HG03159 (cell line): ENCODE data around the gene CDR2L.
"Not testable (repeated sequence)": the region's sequence is repeated elsewhere in the genome, so short reads cannot be mapped to it uniquely, and the experiment has no call there.

Experiments
- ATAC-seq: cut with Tn5 transposase; IDR thresholded peaks from one replicate; pipeline ENCODE4 v1.9.1; 2021; ENCODE audit warnings: mild to moderate bottlenecking, moderate library complexity; ENCODE audit not compliant: unreplicated experiment

Gene CDR2L

DNA sequence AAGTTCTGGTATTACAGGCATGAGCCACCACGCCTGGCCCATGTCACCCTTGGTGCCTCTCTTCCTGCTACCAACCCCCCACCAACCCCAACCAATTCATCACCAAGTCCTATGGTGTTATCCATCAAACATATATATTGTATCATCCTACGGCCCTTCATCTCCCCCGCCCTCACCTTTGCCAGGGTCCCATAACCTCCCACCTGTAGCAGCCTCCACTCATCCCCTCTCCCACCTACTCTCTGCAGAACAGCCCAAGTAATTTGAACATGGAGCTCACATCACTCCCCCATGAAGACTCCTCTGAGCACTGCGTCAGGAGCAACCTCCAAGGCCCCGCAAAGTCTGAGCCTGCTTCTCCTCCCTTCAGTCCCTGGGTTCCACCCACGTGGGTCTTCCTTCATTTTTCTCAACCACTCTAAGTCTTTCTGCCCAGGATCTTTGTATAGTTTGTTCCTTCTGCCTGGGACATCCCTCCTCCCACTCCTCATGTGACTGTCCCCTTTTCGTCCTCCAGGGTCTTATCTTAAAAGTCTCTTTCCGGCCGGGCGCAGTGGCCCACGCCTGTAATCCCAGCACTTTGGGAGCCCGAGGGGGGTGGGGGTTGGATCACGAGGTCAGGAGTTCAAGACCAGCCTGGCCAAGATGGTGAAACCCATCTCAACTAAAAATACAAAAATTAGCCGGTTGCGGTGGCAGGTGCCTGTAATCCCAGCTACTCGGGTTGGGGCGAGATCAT, 7.9 kb upstream of the CDR2L start:
- ATAC-seq: no peak

DNA sequence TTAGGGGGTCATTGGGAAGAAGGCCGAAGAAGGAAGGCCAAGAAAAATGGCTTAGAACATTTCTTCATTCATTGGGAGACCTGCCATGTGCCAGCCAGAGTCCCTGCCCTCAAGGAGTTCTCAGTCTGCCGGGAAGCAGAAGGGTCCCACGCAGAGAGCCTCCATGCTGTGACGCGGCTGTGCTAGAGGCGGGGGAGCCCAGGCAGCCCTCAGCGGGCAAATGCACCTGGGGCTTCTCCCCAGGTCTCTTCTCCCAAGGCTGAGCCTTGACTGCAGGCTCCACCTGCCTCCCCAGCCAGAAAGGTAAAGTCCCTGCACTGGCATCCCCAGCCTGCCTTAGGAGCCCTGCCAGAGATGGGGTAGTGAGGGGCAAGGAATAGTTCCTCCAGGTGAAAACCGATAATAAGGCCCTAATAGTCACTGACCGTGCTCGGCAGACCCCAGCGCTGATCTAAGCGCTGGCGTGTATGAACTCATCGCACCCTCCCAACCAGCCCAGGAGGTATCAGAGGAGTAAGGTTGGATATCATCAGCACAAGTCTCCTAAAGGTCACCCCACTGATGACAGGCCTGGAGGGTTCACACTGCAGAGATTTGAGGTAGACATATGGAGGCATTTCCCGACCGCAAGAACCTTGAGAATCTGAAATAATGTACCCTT, 6.0 kb upstream of the CDR2L start:
- no peak for ATAC-seq

DNA sequence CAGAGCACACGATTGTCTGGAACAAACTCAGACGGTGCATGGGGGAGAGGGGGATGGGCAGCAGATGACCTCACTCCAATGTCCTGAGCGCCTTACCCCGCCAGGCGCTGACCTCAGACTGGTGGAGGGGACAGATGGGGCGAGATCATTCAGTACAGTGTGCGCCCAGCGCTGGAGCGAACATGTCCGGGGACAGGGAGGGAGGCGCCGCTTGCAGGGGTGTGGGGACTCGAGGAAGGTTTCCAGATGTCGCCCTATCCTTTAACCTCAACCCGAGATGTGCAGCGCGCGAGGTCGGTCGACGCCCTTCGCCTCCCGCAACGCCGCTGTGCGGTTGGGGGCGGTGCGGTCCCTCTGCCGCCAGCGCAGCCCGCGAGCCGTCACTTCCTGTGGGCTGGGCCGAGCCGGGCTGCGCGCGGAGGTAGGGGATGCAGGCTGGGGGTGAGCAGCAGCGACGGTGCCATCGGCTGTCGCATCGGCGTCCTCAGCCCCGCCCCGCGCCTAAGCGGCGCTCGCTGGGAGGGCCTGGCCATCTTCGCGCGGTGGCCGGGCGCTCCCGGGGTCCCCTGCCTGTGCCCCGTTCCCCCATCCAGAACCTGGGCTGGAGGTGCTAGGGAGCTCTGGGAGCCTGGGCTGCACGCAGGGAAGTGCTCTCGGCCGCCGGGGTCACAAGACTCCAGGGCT, 5.3 kb upstream of the CDR2L start:
- ATAC-seq: no peak

DNA sequence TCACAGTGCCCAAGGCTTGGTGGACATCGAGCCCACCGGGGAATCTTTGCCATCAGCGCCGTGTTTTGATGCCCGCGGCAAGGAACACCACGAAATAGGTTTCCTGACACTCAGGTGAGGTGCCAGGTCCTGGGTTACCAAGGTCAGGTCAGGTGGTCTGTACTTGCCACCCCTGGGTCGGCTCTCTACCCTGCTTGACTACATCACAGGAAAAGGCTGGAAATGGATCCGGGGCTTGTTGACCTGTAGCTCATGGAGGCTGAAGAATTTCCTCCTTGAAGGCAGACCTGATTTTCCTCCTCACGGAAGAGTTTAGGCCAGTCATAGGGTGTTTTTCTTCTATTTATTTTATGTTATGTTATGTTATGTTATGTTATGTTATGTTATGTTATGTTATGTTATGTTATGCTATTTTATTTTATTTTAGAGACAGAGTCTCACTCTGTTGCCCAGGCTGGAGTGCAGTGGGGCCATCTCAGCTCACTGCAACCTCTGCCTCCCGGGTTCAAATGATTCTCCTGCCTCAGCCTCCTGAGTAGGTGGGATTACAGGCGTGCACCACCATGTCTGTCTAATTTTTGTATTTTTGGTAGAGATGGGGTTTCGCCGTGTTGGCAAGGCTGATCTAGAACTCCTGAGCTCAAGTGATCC, 4.6 kb upstream of the CDR2L start:
- not testable (repeated sequence) for ATAC-seq

DNA sequence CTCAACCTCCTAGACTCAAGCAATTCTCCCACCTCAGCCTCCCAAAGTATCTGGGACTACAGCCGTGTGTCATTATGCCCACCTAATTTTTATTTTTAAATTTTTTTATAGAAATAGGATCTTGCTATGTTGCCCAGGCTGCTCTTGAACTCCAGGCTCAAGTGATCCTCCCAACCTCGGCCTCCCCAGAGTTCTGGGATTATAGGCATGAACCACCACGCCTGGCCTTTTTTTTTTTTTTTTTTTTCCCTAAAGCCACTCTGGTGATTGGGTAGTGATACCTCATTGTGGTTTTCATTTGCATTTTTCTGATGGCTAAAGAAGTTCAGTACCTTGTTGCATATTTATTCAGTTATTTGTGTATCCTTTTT, 1.2 kb upstream of the CDR2L start:
- ATAC-seq: no peak

DNA sequence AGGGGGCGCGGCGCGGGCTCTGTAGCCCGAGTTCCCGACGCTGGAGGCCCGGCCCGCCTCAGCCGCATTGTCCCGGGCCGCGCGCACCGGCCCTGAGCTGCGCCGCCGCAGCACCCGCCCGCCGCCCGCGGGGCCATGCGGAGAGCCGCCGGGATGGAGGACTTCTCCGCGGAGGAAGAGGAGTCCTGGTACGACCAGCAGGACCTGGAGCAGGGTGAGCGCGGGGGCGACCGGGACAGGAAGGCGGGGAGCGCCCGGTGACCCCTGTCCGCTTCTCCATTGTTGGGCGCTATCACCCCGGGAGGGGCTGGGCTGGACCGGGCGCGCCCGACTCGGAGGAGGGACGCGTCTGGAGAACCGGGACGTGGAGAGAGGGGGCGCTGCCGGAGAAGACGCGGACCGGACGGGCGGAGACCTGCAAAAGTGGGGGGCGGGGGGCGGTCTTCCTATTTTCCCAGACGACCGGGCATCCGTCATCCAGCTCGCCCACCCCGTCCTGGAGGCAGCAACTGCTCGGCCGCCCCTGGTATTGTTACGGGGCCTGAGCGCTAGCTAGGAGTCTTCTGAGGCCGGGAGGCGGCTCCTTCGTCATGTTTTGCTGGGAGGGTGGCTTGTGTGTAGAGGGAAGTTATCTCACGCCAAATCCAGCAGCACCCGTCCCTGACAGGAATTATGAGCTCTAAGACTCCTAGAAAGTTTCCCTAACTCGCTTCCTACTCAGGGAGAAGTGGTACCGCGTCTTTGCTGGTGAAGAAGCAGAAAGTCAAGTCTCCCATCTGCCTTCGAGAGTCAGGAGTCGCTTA, 678 bp downstream of the CDR2L start:
- ATAC-seq: peak; percentile 33

DNA sequence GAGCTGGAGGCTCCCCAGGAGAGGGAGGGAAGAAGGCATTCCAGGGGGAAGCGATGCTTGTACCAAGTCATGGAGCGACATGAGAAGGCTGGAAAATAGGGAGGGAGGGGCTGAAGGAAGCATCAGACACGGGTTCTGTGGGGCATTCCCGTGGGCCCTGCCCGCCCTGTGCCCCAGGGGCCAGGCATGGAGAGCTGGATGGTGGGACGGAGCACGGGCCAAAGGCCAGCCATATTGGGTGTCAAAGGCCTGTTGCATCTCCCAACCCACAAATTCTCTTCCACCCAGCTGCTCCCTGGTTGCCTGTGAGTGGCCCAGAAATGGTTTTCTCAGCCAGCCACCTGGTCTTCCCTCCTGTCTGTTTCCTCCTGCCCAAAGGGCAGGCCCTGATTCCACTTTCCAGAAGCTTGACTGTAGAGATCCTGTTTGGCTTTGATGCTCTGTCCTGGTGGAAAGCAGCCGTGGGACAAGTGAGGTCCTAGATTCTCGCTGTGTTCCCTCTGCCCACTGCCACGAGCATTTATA, 3.2 kb downstream of the CDR2L start:
- ATAC-seq: no peak

DNA sequence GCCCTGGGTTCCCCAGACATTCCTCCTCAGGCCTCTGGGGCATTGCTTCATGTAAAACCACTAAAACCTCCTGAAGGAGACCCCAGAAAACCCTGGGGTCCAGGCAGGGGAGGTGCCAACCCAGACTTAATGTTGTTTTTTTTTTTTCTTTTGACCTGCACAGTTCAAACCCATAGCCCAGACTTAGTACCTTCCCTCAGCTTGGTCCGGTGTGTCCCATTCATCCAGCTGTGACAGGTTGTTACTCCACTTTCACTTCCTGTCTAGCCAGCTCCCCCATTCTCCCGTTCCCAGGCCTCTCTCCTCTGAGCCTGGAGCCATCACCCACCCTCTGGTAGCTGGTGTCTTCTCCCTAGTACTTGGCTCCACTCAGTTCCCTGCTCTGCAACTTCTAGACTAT, 4.8 kb downstream of the CDR2L start:
- ATAC-seq: no peak

DNA sequence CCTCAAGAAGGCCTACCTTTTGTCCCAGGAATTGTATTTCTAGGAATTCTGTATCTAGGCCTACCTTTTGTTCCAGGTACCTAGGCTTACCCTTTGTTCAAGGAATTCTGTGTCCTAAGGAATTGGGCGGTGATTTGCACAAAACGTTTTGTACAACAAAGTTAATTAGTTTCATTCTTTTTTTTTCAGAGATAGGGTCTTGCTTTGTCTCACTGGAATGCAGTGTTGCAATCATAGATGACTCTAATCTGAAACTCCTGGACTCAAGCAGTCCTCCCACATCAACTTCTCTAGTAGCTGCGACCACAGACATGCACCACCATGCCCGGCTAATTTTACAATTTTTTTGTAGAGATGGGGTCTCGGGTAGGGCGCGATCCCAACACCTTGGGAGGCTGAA, 7.0 kb downstream of the CDR2L start:
- no peak for ATAC-seq

DNA sequence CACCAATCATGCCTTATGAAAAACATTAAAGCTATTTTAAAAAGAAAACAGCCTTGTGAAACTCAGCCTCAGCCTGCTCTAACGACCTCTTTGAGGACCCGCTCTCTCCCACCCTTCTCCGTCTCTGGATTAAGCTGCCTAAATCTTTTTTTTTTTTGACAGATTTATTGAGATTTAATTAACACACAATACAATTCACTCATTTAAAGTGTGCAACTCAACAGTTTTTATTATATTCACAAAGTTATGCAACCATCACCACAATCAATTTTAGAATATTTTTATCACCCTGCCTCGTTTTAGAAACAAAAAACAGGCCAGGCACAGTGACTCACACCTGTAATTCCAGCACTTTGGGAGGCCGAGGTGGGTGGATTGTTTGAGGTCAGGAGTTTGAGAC, 8.4 kb downstream of the CDR2L start:
- ATAC-seq: no peak

DNA sequence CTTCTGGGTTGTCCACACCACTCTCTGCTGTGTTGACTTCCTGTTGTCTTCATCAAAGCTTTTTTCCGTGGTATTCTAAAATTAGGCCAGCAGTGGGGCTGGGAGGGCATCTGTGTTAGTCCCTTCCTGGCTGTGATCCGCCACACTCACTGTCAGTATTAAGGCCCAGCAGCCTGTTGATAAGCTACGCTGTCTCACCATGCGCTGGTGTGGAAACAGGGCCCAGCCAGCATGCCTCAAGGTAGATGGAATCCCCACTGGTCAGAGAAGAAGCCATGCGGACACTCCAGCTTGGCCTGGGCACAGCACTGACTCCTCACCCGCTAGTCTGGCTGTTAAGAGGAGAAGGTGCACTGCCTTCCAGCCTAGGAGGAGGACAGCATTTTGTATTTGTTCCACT, 11.4 kb downstream of the CDR2L start:
- ATAC-seq: no peak

DNA sequence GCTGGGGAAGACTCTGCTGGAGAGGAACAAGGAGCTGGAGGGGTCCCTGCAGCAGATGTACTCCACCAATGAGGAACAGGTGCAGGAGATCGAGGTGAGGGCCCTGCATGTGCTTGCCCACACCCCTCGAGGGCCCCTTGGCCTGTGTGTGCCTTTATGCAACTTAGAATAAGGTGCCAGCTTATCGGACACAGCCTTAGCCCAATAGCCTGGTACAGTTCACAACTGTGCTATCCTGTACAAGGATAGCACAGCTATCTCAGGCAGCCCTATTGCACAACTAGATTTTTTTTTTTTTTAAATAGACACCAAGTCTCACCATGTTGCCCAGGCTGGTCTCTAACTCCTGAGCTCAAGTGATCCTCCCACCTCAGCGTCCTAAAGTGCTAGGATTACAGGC, 12.1 kb downstream of the CDR2L start:
- ATAC-seq: no peak

DNA sequence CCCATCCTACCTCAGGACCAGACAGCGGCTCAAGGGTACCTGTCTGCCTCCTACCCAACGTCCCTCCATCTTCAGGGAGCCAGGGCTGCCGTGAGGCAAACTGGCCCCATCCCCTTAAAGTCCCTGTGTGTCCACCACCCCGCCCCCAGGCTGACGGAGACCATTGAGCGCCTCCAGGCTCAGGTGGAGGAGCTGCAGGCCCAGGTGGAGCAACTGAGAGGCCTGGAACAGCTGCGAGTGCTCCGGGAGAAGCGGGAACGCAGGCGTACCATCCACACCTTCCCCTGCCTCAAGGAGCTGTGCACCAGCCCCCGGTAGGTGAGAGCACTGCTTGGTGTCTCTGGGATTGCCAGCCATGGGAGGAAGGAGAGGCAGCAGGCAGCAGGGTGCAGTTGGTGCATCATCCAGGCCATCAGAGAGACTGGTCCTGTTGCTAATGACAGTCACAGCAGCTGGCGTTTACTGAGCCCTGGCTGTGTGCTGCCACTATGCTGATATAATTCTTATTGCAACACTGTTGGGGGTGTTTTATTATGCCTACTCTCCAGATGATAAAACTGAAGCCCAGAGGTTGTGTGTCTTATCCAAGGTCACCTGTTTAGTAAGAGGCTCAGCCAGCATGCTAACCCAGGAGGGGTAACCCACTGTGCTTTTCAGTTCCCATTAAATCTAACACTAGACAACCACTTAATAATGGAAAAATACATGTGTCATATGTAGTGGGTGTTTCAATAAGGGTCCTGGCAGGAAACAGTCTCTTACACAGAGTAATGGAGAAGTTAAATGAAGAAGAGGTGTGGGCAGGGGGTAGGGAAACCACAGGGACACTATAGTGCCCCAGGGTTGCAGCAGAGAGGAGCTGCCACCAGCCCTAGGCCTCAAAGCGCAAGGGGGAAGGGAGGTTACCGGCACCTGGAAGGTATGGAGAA, 14.7 kb downstream of the CDR2L start:
- ATAC-seq: no peak

DNA sequence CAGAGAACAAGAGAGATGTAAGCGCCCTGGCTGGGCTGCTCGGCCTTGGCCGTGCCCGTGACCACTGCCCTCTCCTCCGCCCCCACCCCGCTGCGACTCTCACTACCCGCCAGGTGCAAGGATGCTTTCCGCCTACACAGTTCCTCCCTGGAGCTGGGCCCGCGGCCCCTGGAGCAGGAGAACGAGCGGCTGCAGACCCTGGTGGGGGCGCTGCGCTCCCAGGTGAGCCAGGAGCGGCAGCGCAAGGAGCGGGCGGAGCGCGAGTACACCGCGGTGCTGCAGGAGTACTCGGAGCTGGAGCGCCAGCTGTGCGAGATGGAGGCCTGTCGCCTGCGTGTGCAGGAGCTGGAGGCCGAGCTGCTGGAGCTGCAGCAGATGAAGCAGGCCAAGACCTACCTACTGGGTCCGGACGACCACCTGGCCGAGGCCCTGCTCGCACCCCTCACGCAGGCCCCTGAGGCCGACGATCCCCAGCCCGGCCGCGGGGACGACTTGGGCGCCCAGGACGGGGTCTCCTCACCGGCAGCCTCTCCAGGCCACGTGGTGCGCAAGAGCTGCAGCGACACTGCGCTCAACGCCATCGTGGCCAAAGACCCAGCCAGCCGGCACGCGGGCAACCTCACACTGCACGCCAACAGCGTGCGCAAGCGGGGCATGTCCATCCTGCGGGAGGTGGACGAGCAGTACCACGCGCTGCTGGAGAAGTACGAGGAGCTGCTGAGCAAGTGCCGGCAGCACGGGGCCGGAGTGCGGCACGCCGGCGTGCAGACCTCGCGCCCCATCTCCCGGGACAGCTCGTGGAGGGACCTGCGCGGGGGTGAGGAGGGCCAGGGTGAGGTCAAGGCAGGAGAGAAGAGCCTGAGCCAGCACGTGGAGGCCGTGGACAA, 15.9 kb downstream of the CDR2L start:
- no peak for ATAC-seq

DNA sequence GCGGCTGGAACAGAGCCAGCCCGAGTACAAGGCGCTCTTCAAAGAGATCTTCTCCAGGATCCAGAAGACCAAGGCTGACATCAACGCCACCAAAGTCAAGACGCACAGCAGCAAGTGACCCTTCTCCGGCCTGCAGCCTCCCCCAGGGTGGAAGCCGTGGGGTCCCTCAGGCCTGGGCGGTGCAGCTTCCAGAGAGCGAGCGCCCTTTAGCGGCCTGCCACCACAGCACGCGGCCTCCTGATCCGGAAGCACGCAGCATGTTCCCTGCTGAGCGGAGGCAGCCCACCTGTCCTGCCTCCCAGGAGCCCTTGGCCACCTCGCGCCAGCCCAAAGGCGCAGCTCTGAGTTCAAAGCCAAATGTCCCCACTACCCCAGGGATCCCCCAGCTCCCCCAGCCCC, 16.5 kb downstream of the CDR2L start:
- no peak for ATAC-seq

DNA sequence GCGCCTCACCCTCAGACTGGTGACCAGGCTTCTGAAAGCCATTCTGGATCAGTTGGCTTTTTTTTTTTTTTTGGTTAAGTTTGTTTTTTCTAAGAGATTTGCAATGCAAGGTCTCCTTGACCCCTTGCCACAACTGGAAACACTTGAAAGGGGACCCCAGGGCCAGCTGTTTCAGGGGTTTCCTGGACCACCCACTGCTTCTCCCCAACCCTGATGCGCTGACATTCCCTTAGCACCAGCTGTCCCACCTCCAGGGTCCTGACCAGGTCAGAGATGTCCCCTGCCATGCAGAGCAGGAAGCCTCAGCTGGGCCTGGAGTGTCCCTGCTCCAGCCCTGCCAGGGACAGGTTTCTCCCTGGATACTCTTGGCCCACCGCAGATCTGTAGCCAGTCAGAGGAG, 16.9 kb downstream of the CDR2L start:
- ATAC-seq: no peak

DNA sequence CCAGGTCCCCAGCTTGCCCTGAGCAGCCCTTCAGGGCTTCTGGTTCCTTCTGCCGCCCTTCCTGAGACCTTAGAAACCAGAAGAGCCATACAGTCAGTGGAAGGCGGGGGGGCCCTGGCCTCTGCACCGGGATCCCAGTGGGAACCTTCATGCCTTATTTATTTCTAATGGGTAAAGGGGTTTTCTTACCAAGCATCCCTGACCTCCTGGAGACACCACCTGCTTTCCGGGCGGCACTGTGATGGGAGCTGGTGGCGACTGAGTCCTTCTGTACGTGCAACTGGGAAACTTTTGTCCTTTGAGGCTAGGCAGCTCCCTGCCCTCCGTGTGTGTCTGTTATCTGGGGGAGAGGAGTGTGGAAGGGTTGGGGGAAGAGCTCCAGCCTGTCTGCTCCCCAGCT, 17.9 kb downstream of the CDR2L start:
- ATAC-seq: no peak

DNA sequence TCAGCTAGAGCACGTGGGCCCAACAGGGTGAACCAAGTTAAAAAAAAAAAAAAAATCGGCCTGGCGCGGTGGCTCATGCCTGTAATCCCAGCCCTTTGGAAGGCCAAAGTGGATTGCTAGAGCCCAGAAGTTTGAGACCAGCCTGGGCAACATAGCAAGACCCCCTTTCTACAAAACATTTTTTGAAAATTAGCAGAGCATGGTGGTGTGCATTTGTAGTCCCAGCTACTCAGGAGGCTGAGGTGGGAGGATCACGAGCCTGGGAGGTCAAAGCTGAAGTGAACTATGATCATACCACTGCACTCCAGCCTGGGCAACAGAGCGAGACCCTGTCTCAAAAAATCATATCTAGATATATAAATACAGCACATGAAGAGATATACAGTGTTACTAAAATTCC, 18.7 kb downstream of the CDR2L start:
- ATAC-seq: not testable (repeated sequence)

DNA sequence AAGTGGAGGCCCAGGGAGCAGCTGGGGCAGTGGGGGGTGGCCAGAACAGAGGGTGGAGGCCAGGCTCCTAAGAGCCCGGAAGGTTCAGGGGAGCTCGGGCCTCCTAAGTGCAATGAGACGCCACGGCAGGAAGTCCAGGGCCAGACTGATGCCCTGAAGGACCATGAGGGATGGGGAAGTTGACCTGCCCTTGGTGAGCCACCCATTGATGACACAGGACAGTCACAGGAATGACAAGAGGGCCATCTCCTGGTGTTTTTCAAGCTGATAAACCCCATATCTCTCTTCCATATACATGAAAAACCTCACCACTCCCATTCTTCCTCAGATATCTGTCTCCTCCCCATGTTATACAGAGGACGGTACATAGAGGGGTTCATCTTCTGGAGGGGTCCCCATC, 19.2 kb downstream of the CDR2L start:
- no peak for ATAC-seq
